WTC11 (cell line): ENCODE results near the gene HOXD10. TPM values are rescaled to one million over a fixed set of nuclear protein-coding genes. Genes with fewer than 3 reads are reported as not detected.

Experiments used
- ARID4B ChIP-seq: sonication (generic); formaldehyde crosslinking; IDR thresholded peaks from 2 replicates; pipeline ENCODE4 v1.8.0; 2023; ENCODE audit warnings: missing genetic modification reagents, mild to moderate bottlenecking, borderline replicate concordance
- ATF6 ChIP-seq: sonication (generic); formaldehyde crosslinking; IDR thresholded peaks from 2 replicates; pipeline ENCODE4 v1.8.1; 2023; ENCODE audit warnings: mild to moderate bottlenecking, missing genetic modification reagents
- FOXP1 ChIP-seq: sonication (generic); formaldehyde crosslinking; IDR thresholded peaks from 2 replicates; pipeline ENCODE4 v1.8.0; 2022; ENCODE audit warnings: missing genetic modification reagents, mild to moderate bottlenecking, moderate library complexity, borderline replicate concordance
- JUN ChIP-seq: sonication (generic); formaldehyde crosslinking; IDR thresholded peaks from 2 replicates; pipeline ENCODE4 v1.8.0; 2023; ENCODE audit warnings: mild to moderate bottlenecking, missing genetic modification reagents
- MAX ChIP-seq: sonication (generic); formaldehyde crosslinking; IDR thresholded peaks from 2 replicates; pipeline ENCODE4 v1.8.0; 2022; ENCODE audit warnings: mild to moderate bottlenecking, missing genetic modification reagents
- MLX ChIP-seq: sonication (generic); formaldehyde crosslinking; IDR thresholded peaks from 2 replicates; pipeline ENCODE4 v1.8.1; 2023; ENCODE audit warnings: mild to moderate bottlenecking, missing genetic modification reagents, moderate library complexity
- NR1H2 ChIP-seq: sonication (generic); formaldehyde crosslinking; IDR thresholded peaks from 2 replicates; pipeline ENCODE4 v1.9.0; 2021; ENCODE audit warnings: mild to moderate bottlenecking, moderate library complexity, missing genetic modification reagents
- NR3C1 ChIP-seq: sonication (generic); formaldehyde crosslinking; conservative IDR thresholded peaks from 2 replicates; pipeline ENCODE4 v1.8.1; 2023; ENCODE audit warnings: low read depth, mild to moderate bottlenecking, missing genetic modification reagents
- OVOL2 ChIP-seq: fragments of 250-450 bp; sonication (Bioruptor Pico); IDR thresholded peaks from 2 replicates; pipeline ENCODE4 v1.9.0; 2021; ENCODE audit warnings: mild to moderate bottlenecking, borderline replicate concordance
- SMAD4 ChIP-seq: sonication (generic); formaldehyde crosslinking; IDR thresholded peaks from 2 replicates; pipeline ENCODE4 v1.8.0; 2022; ENCODE audit warnings: mild to moderate bottlenecking, missing genetic modification reagents
- STAT6 ChIP-seq: sonication (generic); formaldehyde crosslinking; conservative IDR thresholded peaks from 2 replicates; pipeline ENCODE4 v1.8.1; 2023; ENCODE audit warnings: mild to moderate bottlenecking, low read depth, missing genetic modification reagents, moderate library complexity
- TP53 ChIP-seq: sonication (generic); formaldehyde crosslinking; IDR thresholded peaks from 2 replicates; pipeline ENCODE4 v1.8.1; 2023; ENCODE audit warnings: mild to moderate bottlenecking, missing genetic modification reagents
- total RNA-seq: library from RNA; stranded (reverse); gene quantifications from 3 replicates; pipeline ENCODE4 v1.2.3, GENCODE V29; 2021
- TF ChIP-seq, protein P1 (sequence below): sonication (generic); formaldehyde crosslinking; IDR thresholded peaks from 2 replicates; pipeline ENCODE4 v1.8.1; 2022; ENCODE audit warnings: low read depth, missing genetic modification reagents, borderline replicate concordance
- TF ChIP-seq, protein P2 (sequence below): fragments of 250-450 bp; sonication (Bioruptor Pico); conservative IDR thresholded peaks from 2 replicates; pipeline ENCODE4 v1.9.0; 2021; ENCODE audit warnings: mild to moderate bottlenecking
- TF ChIP-seq, protein P3 (sequence below): sonication (generic); formaldehyde crosslinking; IDR thresholded peaks from 2 replicates; pipeline ENCODE4 v1.8.1; 2023; ENCODE audit warnings: mild to moderate bottlenecking, missing genetic modification reagents, moderate library complexity

The HOXD10 gene
- total RNA-seq, 1 experiment from 2014 or later: not detected

DNA sequence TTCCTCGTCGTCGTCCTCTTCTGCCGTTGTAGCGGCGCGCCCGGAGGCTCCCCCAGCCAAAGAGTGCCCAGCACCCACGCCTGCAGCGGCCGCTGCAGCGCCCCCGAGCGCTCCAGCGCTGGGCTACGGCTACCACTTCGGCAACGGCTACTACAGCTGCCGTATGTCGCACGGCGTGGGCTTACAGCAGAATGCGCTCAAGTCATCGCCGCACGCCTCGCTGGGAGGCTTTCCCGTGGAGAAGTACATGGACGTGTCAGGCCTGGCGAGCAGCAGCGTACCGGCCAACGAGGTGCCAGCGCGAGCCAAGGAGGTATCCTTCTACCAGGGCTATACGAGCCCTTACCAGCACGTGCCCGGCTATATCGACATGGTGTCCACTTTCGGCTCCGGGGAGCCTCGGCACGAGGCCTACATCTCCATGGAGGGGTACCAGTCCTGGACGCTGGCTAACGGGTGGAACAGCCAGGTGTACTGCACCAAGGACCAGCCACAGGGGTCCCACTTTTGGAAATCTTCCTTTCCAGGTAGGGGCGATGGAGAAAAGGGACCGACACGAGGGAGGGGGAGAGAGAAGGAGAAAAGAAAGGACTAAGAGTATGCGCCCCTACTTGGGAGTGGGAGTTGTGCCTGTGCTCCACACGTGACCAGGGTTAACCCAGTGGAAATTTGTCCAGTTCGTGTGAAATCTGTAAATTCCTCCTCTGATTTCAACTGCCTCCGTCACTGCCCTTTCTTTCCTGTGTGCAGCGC, 23.3 kb upstream of the HOXD10 start (continued):
- TF ChIP-seq ARID4B (CRISPR knock-in tag) (peak; percentile 46; the same call in 1 of the 2 replicates), MLX (CRISPR knock-in tag) (no peak), ATF6 (no peak), OVOL2 (CRISPR knock-in tag) (no peak), SMAD4 (no peak), NR1H2 (CRISPR knock-in tag) (no peak), MAX (CRISPR knock-in tag) (peak; percentile 82), TP53 (CRISPR knock-in tag) (0 out of 2 replicates have a peak, but pooled peaks have one; percentile 43), STAT6 (CRISPR knock-in tag) (no peak), NR3C1 (CRISPR knock-in tag) (no peak), JUN (CRISPR knock-in tag) (no peak), FOXP1 (CRISPR knock-in tag) (peak; percentile 65)
- TF ChIP-seq, protein P1, sequence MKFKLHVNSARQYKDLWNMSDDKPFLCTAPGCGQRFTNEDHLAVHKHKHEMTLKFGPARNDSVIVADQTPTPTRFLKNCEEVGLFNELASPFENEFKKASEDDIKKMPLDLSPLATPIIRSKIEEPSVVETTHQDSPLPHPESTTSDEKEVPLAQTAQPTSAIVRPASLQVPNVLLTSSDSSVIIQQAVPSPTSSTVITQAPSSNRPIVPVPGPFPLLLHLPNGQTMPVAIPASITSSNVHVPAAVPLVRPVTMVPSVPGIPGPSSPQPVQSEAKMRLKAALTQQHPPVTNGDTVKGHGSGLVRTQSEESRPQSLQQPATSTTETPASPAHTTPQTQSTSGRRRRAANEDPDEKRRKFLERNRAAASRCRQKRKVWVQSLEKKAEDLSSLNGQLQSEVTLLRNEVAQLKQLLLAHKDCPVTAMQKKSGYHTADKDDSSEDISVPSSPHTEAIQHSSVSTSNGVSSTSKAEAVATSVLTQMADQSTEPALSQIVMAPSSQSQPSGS (CRISPR knock-in tag): no peak
- TF ChIP-seq, protein P2, sequence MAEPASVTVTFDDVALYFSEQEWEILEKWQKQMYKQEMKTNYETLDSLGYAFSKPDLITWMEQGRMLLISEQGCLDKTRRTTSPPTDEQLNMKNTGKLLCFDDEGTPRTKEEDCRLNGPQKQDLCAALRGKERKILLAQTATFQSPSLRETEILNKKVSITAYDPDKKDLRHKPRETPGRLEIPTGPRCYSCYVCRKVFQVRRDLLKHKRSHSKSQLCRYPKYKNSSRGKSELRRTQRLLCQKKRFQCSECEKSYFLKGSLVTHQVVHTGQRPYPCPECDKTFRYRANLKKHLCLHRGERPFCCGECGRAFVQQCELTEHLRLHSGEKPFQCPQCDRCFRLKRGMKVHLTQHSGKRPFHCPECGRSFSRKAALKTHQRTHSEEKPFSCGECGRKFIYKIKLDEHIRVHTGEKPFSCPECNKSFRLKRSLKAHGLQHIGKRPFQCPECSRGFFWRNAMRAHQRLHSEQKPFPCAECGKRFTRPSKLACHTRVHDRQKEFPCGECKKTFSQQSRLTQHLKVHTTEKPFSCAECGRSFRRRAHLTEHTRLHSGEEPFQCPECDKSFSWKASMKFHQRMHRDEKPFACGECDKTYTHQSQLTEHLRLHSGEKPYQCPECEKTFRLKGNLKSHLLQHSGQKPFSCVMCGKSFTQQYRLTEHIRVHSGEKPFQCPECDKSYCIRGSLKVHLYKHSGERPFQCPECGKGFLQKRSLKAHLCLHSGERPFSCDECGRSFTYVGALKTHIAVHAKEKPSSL: no peak
- TF ChIP-seq, protein P3, sequence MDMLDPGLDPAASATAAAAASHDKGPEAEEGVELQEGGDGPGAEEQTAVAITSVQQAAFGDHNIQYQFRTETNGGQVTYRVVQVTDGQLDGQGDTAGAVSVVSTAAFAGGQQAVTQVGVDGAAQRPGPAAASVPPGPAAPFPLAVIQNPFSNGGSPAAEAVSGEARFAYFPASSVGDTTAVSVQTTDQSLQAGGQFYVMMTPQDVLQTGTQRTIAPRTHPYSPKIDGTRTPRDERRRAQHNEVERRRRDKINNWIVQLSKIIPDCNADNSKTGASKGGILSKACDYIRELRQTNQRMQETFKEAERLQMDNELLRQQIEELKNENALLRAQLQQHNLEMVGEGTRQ (CRISPR knock-in tag): 0 out of 2 replicates have a peak, but pooled peaks have one; percentile 6
- TF ChIP-seq, all 79 proteins: peak for 6
